ENCODE data around the gene EPHA10. TPM values are rescaled to one million over a fixed set of nuclear protein-coding genes. Genes with fewer than 3 reads are reported as not detected.

EPHA10 gene
- total RNA-seq, 3 donors from 2014 or later: 0.73 to 2.6 TPM; not detected in 1

DNA sequence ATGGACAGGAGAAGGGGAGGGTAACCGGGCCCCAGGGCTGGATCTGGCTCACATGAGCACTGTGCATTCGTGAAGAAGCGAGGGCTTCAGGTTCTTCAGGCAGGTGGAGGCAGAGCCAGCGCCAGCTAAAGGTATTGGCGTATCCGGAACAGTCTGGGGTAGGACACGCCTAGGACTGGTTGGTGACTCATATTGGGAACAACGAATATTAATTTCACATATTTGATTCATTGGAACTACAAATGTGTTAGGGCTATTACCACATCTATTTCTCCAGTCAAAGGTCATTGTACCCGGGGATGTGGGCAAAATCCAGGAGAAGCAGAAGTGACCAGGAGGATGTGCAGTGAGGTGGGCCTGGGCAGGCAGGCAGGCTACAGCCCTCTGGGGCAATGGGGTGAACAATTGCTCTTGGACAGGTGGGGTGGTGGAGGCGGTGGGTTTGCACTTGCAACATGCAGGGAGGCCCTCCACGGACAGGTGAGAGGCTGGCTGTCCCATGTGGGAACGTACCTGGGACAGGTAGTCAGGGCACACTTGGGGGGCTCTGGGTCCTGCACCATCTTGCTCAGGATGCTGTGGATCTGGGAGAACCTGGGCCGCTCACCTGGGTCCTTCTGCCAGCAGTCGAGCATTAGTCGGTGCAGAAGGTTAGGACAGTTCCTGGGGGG is 45.9 kb downstream of the EPHA10 start:
- Histone ChIP-seq H3K4me1 (no peaks in the 10 kb centered on the region), H3K36me3 (no peaks in the 10 kb centered on the region)
- TF ChIP-seq POLR2A (IDR thresholded peaks at IDR 0.05) (no peak), POLR2AphosphoS5 (IDR thresholded peaks at IDR 0.05) (no peak)
- TF ChIP-seq, protein P1, sequence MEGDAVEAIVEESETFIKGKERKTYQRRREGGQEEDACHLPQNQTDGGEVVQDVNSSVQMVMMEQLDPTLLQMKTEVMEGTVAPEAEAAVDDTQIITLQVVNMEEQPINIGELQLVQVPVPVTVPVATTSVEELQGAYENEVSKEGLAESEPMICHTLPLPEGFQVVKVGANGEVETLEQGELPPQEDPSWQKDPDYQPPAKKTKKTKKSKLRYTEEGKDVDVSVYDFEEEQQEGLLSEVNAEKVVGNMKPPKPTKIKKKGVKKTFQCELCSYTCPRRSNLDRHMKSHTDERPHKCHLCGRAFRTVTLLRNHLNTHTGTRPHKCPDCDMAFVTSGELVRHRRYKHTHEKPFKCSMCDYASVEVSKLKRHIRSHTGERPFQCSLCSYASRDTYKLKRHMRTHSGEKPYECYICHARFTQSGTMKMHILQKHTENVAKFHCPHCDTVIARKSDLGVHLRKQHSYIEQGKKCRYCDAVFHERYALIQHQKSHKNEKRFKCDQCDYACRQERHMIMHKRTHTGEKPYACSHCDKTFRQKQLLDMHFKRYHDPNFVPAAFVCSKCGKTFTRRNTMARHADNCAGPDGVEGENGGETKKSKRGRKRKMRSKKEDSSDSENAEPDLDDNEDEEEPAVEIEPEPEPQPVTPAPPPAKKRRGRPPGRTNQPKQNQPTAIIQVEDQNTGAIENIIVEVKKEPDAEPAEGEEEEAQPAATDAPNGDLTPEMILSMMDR (IDR thresholded peaks at IDR 0.05): no peak

DNA sequence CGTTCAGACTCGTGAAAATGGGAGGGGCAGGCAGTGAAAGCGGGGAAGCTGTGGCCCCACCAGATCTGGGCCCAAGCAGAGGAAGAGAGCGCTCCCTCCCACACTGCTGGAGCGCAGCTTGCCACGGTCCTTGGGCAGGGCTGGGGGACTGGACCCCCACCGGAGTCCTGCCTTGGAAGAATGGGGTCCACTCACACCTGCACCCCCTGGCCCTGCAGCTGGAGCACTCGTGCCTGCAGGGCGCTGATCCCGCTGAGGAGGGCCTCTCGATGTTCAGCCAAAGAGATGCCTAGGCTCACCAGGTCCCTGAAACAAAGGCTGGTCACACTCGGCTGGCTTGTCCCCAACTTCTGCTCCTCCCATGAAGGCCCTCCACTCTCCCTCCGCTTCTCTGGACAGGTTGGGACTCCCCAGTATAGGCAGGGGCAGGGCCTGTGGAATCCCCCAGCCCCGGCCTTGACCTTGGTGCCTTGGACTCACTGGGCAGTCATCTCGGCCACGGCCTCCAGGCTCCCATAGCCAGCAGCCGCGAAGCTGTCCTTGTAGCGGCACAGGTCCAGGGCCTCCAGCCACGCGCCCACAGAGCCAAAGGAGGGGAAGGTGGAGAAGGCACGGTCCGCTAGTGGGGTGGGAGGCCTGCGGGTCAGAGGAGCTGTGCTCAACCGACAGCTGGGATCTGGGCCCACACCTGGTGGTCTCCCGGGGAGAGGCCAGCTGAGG is 46.6 kb downstream of the EPHA10 start:
- no peaks in the 10 kb centered on the region for H3K27me3 ChIP-seq
- H3K9me3 ChIP-seq: no peaks in the 10 kb centered on the region
- H3K36me3 ChIP-seq: no peaks in the 10 kb centered on the region
- intact Hi-C loops (cut with DNase I; ENCODE audit: low total_unique reads): no loop called here
- no peak overlapping the region for H3K27ac ChIP-seq
- H3K4me1 ChIP-seq: no peaks in the 10 kb centered on the region
- TF ChIP-seq POLR2AphosphoS5 (IDR thresholded peaks at IDR 0.05): no peak
- TF ChIP-seq, protein P1 (IDR thresholded peaks at IDR 0.05): no peak
- TF ChIP-seq POLR2A (IDR thresholded peaks at IDR 0.05): no peak
- H3K4me3 ChIP-seq: no peak overlapping the region
- DNase-seq (ENCODE audit: low spot score in 2 of 2): no peak

More for the DNA sequence above, 45.9 kb downstream of the EPHA10 start:
- DNase-seq (ENCODE audit: low spot score in 2 of 2): no peak
- Histone ChIP-seq H3K27me3 (no peaks in the 10 kb centered on the region), H3K4me3 (no peak overlapping the region), H3K9me3 (no peaks in the 10 kb centered on the region), H3K27ac (no peak overlapping the region)
- intact Hi-C loops (cut with DNase I; ENCODE audit: low total_unique reads): no loop called here

DNA sequence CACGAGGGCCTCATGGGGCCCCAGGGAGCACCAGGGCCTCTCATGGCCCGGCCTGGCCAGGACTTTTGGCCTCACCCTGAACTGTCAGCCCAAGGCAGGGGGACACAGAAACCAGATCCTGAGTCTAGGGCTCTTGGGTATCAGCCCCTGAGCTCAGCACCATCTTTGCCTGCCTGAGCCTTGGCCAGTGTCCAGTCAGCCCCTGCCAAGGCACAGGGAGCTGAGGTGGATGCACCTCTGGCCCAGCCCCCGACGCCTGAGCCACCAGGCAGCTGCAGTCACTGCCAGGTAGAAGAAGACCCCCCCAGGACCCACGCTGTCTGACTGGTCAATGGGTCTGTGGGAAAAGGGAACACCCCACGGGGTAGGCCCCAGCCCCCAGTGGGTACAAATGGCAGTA is 47.3 kb downstream of the EPHA10 start:
- Histone ChIP-seq H3K9me3 (no peaks in the 10 kb centered on the region), H3K4me3 (no peak overlapping the region), H3K4me1 (no peaks in the 10 kb centered on the region), H3K27ac (no peak overlapping the region), H3K27me3 (no peaks in the 10 kb centered on the region), H3K36me3 (no peaks in the 10 kb centered on the region)
- TF ChIP-seq POLR2A (IDR thresholded peaks at IDR 0.05): no peak
- TF ChIP-seq, protein P1 (IDR thresholded peaks at IDR 0.05): no peak
- TF ChIP-seq POLR2AphosphoS5 (IDR thresholded peaks at IDR 0.05): no peak
- intact Hi-C loops (cut with DNase I; ENCODE audit: low total_unique reads): no loop called here
- no peak for DNase-seq (ENCODE audit: low spot score in 2 of 2)

DNA sequence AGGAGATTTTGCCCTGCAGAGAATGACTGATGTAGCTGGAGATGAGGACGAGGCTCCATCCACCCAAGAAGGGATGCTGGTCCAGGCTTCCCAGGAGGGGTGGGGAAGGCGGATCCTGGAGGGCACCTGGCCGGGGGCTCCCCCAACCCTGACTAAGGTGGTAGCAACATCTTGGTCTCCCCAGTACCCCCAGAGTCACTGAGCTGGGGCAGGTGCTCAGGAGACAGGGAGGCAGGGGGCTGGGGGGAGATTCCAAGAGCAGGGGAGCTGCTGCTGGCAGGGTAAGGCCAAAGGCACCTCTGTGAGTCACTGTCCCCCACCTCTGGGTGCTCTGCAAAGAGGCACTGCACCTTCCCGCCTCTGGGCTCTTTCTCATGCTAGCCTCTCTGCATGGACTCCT is 48.6 kb downstream of the EPHA10 start:
- Histone ChIP-seq H3K27me3 (no peaks in the 10 kb centered on the region), H3K4me3 (no peak overlapping the region), H3K4me1 (no peaks in the 10 kb centered on the region), H3K36me3 (no peaks in the 10 kb centered on the region), H3K9me3 (no peaks in the 10 kb centered on the region), H3K27ac (no peak overlapping the region)
- TF ChIP-seq, protein P1 (IDR thresholded peaks at IDR 0.05): no peak
- TF ChIP-seq POLR2AphosphoS5 (IDR thresholded peaks at IDR 0.05) (no peak), POLR2A (IDR thresholded peaks at IDR 0.05) (no peak)
- DNase-seq (ENCODE audit: low spot score in 2 of 2): no peak
- intact Hi-C loops (cut with DNase I; ENCODE audit: low total_unique reads): no loop called here

DNA sequence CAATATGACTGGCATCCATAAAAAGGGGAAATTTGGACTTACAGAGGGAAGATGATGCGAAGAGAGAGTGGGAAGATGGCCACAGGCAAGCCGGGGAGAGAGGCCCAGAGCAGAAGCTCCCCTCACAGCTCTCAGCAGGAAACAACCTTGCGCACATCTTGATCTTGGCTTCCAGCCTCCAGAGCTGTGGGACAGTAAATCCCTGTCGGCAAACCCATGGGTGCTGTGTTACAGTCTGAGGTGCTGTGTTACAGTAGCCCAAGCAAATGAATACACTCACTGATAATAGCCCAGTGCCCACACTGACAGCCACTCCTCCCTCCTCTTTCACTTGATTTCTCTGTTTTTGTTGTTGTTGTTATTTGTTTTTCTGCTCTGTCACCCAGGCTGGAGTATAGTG is 50.2 kb downstream of the EPHA10 start:
- no peak overlapping the region for H3K4me3 ChIP-seq
- no peak for TF ChIP-seq POLR2A (IDR thresholded peaks at IDR 0.05)
- no peak for TF ChIP-seq POLR2AphosphoS5 (IDR thresholded peaks at IDR 0.05)
- TF ChIP-seq, protein P1 (IDR thresholded peaks at IDR 0.05): no peak
- no peak for DNase-seq (ENCODE audit: low spot score in 2 of 2)

More for the DNA sequence above, 50.2 kb downstream of the EPHA10 start:
- H3K27ac ChIP-seq: no peak overlapping the region
- intact Hi-C loops (cut with DNase I; ENCODE audit: low total_unique reads): no loop called here
- no peaks in the 10 kb centered on the region for H3K36me3 ChIP-seq
- no peaks in the 10 kb centered on the region for H3K27me3 ChIP-seq
- H3K4me1 ChIP-seq: no peaks in the 10 kb centered on the region
- no peaks in the 10 kb centered on the region for H3K9me3 ChIP-seq
